Measurements from ENCODE around the gene TESMIN.

Gene TESMIN

GRCh38 chr11:68782711-68783110 lies 31.4 kb upstream of the TESMIN start:
- TF ChIP-seq, protein P1, sequence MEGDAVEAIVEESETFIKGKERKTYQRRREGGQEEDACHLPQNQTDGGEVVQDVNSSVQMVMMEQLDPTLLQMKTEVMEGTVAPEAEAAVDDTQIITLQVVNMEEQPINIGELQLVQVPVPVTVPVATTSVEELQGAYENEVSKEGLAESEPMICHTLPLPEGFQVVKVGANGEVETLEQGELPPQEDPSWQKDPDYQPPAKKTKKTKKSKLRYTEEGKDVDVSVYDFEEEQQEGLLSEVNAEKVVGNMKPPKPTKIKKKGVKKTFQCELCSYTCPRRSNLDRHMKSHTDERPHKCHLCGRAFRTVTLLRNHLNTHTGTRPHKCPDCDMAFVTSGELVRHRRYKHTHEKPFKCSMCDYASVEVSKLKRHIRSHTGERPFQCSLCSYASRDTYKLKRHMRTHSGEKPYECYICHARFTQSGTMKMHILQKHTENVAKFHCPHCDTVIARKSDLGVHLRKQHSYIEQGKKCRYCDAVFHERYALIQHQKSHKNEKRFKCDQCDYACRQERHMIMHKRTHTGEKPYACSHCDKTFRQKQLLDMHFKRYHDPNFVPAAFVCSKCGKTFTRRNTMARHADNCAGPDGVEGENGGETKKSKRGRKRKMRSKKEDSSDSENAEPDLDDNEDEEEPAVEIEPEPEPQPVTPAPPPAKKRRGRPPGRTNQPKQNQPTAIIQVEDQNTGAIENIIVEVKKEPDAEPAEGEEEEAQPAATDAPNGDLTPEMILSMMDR (IDR thresholded peaks at IDR 0.05; ENCODE audit: borderline replicate concordance, control extremely low read depth, extremely low read depth, insufficient read depth, missing control alignments) = no peak
- in situ Hi-C loops (cut with MboI; ENCODE audit: low sequenced_read_pairs, unreplicated experiment) = no loop called here
- DNase-seq (ENCODE audit: low spot score) = no peak

GRCh38 chr11:68780829-68781228 lies 29.5 kb upstream of the TESMIN start:
- no peak for DNase-seq (ENCODE audit: low spot score)
- in situ Hi-C loops (cut with MboI; ENCODE audit: low sequenced_read_pairs, unreplicated experiment) = no loop called here
- TF ChIP-seq, protein P1 (IDR thresholded peaks at IDR 0.05; ENCODE audit: borderline replicate concordance, control extremely low read depth, extremely low read depth, insufficient read depth, missing control alignments) = no peak

DNA sequence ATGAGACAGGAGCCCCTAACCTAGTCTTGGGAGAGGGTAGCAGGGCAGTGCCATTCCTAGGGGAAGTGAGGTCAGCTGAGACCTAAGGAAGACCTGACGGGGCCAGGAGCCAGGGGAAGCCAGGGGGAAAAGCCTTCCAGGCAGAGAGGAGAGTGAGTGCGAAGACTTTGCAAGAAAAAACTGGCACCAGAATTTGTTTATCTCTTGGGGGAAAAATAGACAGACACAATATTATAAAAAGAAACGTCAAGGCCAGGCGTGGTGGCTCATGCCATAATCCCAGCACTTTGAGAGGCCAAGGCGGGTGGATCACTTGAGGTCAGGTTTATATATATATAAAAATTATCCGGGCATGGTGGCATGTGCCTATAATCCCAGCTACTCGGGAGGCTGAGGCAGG lies 26.9 kb upstream of the TESMIN start:
- in situ Hi-C loops (cut with MboI; ENCODE audit: low sequenced_read_pairs, unreplicated experiment) = no loop called here
- TF ChIP-seq, protein P1 (IDR thresholded peaks at IDR 0.05; ENCODE audit: borderline replicate concordance, control extremely low read depth, extremely low read depth, insufficient read depth, missing control alignments) = no peak
- no peak for DNase-seq (ENCODE audit: low spot score)

- in situ Hi-C loops (cut with MboI; ENCODE audit: low sequenced_read_pairs, unreplicated experiment) = no loop called here
- DNase-seq (ENCODE audit: low spot score) = no peak
- TF ChIP-seq, protein P1 (IDR thresholded peaks at IDR 0.05; ENCODE audit: borderline replicate concordance, control extremely low read depth, extremely low read depth, insufficient read depth, missing control alignments) = no peak
Measured at GRCh38 chr11:68776442-68777235, 25.3 kb upstream of the TESMIN start.

GRCh38 chr11:68775951-68776388 lies 24.6 kb upstream of the TESMIN start:
- in situ Hi-C loops (cut with MboI; ENCODE audit: low sequenced_read_pairs, unreplicated experiment) = no loop called here

GRCh38 chr11:68774194-68774585 lies 22.9 kb upstream of the TESMIN start:
- no peak for DNase-seq (ENCODE audit: low spot score)
- TF ChIP-seq, protein P1 (IDR thresholded peaks at IDR 0.05; ENCODE audit: borderline replicate concordance, control extremely low read depth, extremely low read depth, insufficient read depth, missing control alignments) = no peak
- in situ Hi-C loops (cut with MboI; ENCODE audit: low sequenced_read_pairs, unreplicated experiment) = no loop called here

More at GRCh38 chr11:68775951-68776388, 24.6 kb upstream of the TESMIN start:
- TF ChIP-seq, protein P1 (IDR thresholded peaks at IDR 0.05; ENCODE audit: borderline replicate concordance, control extremely low read depth, extremely low read depth, insufficient read depth, missing control alignments) = no peak
- no peak for DNase-seq (ENCODE audit: low spot score)

Measured in GM13976 (cell line).